Common myeloid progenitor, CD34-positive (primary cell): ENCODE data around the gene FDX1.

ENCODE experiments used
- CTCF ChIA-PET: fragments of 350-600 bp; sonication (Branson Sonifier 250); formaldehyde crosslinking; loops from one replicate; lab custom pipeline; 2021; ENCODE audit warnings: antibody characterized with exemption; lab: Charles Lee
- POLR2A ChIA-PET: fragments of 350-600 bp; sonication (Branson Sonifier 250); formaldehyde crosslinking; loops from one replicate; lab custom pipeline; 2021; ENCODE audit warnings: antibody characterized with exemption; lab: Charles Lee
- DNase-seq, 3 donors: peaks; one replicate each; pipeline versions ENCODE4 v3.0.0 to v3.0.0-alpha.2; 2013
- H3K27ac ChIP-seq, 2 experiments: 1 replicate in 1 of 2; 2 replicates in 1 of 2; pipeline ENCODE4 v1.7.0; 2013; ENCODE audit warnings: inconsistent platforms in 2 of 2, low read length in 2 of 2, mild to moderate bottlenecking in 2 of 2, low read depth in 1 of 2, moderate library complexity in 1 of 2; ENCODE audit not compliant: severe bottlenecking in 2 of 2, insufficient read depth in 1 of 2, poor library complexity in 1 of 2
- H3K27me3 ChIP-seq, 5 experiments: replicated peaks in 2 of 5; 1 replicate in 3 of 5; 2 replicates in 2 of 5; pipeline versions ENCODE4 v1.6.1 to v1.7.0; 2013; ENCODE audit warnings: low read length in 4 of 5, mild to moderate bottlenecking in 2 of 5, moderate library complexity in 2 of 5, inconsistent platforms in 1 of 5; ENCODE audit not compliant: insufficient read depth in 5 of 5, control insufficient read depth in 4 of 5
- H3K36me3 ChIP-seq, 4 experiments: 1 replicate in 2 of 4; 2 replicates in 2 of 4; pipeline versions ENCODE4 v1.6.1 to v1.7.0; 2013; ENCODE audit warnings: low read length in 3 of 4, control low read depth in 1 of 4, mild to moderate bottlenecking in 1 of 4; ENCODE audit not compliant: control insufficient read depth in 4 of 4, insufficient read depth in 4 of 4
- H3K4me1 ChIP-seq, 4 experiments: 1 replicate in 3 of 4; 2 replicates in 1 of 4; pipeline versions ENCODE4 v1.6.1 to v1.7.1; 2013; ENCODE audit warnings: low read length in 3 of 4, mild to moderate bottlenecking in 3 of 4, control low read depth in 1 of 4, inconsistent platforms in 1 of 4, moderate library complexity in 1 of 4; ENCODE audit not compliant: control insufficient read depth in 4 of 4, insufficient read depth in 4 of 4; ENCODE audit errors: control extremely low read depth in 1 of 4
- H3K4me3 ChIP-seq, 7 experiments: 1 replicate in 4 of 7; 2 replicates in 3 of 7; pipeline versions ENCODE4 v1.5.1 to v1.7.0; 2013; ENCODE audit warnings: mild to moderate bottlenecking in 7 of 7, low read length in 6 of 7, moderate library complexity in 6 of 7, inconsistent platforms in 2 of 7, low read depth in 2 of 7, control low read depth in 1 of 7; ENCODE audit not compliant: insufficient read depth in 4 of 7, control insufficient read depth in 1 of 7; ENCODE audit errors: extremely low read depth in 1 of 7
- H3K9me3 ChIP-seq, 5 experiments: 1 replicate in 4 of 5; 2 replicates in 1 of 5; pipeline versions ENCODE4 v1.6.1 to v1.7.1; 2013; ENCODE audit warnings: low read length in 4 of 5, mild to moderate bottlenecking in 2 of 5, inconsistent platforms in 1 of 5, low read depth in 1 of 5, moderate library complexity in 1 of 5; ENCODE audit not compliant: control insufficient read depth in 4 of 5, insufficient read depth in 2 of 5; ENCODE audit errors: control extremely low read depth in 1 of 5
- WGBS: methylation state at CpG from one replicate; pipeline ENCODE4 v1.1.5; 2013; ENCODE audit not compliant: insufficient coverage; 5-methylcytosine and 5-hydroxymethylcytosine counted together

Gene FDX1

DNA sequence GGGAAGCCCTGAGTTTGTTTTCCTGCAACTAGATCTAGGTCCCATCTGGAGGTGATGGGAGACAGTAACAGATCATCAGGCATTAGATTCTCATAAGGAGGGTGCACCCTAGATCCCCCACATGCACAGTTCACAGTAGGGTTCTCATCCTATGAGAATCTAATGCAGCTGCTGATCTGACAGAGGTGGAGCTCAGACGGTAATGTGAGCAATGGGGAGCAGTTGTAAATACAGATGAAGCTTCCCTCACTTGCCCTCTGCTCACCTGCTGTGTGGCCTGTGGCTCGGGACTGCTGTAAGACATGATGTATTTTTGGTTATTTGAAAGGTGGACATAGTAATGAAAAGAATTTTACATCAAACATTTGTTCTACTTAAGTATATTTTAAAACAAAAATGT lies 20.5 kb downstream of the FDX1 start:
- Histone ChIP-seq H3K36me3 (peaks cover 0 to 9% (median 5%) of the 10 kb centered on the region in 4 experiments), H3K27ac (no peak overlapping the region), H3K27me3 (no peaks in the 10 kb centered on the region), H3K9me3 (no peaks in the 10 kb centered on the region), H3K4me3 (no peak overlapping the region), H3K4me1 (peaks cover 0 to 10% (median 5%) of the 10 kb centered on the region in 4 experiments)
- ChIA-PET CTCF (interaction anchor here (1.8 kb wide), 1 partner anchor 19 kb away, joined by 3 read pairs; no protein-coding TSS in a partner anchor), POLR2A (no interaction called here)
- WGBS = no CpG with 5 or more reads among the region's 2 CpGs
- no peak for DNase-seq

DNA sequence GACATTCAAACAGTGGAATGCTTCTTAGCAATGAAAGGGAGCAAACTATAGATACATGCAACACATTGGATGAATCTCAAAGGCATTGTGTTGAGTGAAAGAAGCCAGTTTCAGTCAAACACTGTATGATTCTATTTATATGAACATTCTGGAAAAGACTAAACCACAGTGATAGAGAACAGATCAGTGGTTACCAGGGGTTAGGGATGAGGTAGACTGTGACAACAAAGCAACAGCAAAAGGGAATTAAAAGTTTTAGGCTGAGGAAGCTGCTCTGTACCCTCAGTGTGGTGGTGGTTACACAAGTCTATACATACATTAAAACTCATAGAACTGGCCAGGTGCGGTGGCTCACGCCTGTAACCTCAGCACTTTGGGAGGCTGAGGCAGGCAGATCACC lies 23.0 kb downstream of the FDX1 start:
- Histone ChIP-seq H3K4me3 (no peak overlapping the region), H3K27ac (no peak overlapping the region), H3K36me3 (peaks cover under 1 to 7% (median 5%) of the 10 kb centered on the region in 4 experiments), H3K4me1 (peaks cover 0 to 10% (median 4%) of the 10 kb centered on the region in 4 experiments), H3K27me3 (no peaks in the 10 kb centered on the region), H3K9me3 (no peaks in the 10 kb centered on the region)
- ChIA-PET CTCF (no interaction called here), POLR2A (no interaction called here)
- WGBS = 100% methylated on average over 2 of the region's 2 CpGs
- no peak for DNase-seq

DNA sequence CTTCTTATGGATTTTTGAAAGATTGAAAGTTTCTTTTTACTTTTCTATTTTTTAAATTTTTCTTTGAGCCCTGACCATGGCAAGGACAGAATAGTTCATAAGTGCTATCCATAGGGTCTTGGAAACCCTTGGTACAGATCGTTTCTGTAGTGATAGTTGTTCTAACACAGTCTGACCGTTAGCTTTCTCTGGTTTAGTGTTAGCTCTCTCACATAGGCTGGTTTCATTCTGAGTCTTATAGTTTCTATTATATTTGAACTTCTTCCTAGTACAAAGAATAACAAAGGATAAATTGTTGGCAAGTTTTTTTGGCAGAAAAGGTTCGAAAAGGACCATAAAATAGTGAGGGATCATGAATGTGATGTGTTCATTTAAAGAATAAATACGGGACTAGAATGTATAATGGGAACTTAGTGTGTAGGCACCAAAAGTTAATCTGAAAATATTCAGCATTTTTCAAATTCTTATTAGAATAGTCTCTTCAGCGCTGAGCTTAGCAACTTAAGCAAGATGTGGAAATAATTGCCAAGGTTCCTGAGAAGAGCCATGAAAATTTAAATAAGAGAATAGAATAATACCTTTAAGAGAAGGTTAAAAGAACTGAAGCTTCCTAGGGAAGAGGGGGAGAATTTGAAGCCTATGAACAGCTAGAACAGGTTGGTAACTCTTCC lies 24.1 kb downstream of the FDX1 start:
- WGBS = 100% methylated on average over 1 of the region's 5 CpGs
- no peak for DNase-seq
- ChIA-PET CTCF (no interaction called here), POLR2A (no interaction called here)
- no peak overlapping the region for H3K27ac ChIP-seq
- H3K4me1 ChIP-seq = peaks cover 0 to 10% (median 4%) of the 10 kb centered on the region in 4 experiments
- H3K9me3 ChIP-seq = no peaks in the 10 kb centered on the region
- peaks cover 4 to 11% (median 6%) of the 10 kb centered on the region in 4 experiments for H3K36me3 ChIP-seq
- H3K27me3 ChIP-seq = no peaks in the 10 kb centered on the region
- H3K4me3 ChIP-seq = no peak overlapping the region

DNA sequence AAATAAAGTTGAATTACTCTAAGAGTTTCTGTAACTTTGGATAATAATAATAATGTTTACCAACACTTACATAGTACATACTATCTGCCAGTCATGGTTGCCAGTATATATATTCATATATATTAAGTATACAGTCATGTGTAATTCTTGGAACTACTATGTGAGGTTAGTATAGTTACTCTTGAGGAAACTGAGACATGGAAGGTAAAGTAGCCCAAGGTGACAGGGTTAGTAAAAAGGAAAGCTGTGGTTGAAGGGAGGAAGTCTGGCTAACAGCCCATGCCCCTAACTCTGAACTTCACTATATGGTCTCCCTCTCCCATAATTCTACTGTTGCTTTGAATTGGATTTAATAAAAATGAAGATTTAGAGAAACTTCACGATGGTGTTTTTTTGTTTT lies 24.9 kb downstream of the FDX1 start:
- ChIA-PET CTCF (no interaction called here), POLR2A (no interaction called here)
- DNase-seq = no peak

DNA sequence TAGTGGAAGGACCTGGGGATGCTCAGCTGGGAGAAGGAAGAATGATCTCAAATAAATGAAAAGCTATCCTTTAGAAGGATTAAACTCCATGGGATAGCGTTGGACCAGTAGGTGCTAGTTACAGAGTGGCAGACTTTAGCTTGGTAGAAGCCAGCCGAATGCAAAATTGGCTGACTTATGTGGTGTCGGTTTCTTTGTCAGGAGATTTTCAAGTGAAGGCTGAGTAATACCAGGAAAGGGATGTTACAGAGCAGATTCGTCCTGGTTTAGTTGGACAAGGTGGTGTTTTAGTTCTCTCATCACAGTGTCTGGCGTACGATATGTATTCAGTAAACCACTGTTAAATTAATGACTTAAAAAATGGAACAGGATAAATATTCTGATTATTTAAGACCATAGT lies 26.0 kb downstream of the FDX1 start:
- H3K27me3 ChIP-seq = no peaks in the 10 kb centered on the region
- peaks cover 13 to 22% (median 18%) of the 10 kb centered on the region in 4 experiments for H3K36me3 ChIP-seq
- DNase-seq = no peak
- ChIA-PET CTCF (no interaction called here), POLR2A (no interaction called here)
- H3K9me3 ChIP-seq = no peaks in the 10 kb centered on the region
- H3K4me3 ChIP-seq = no peak overlapping the region
- peaks cover 0 to 10% (median 4%) of the 10 kb centered on the region in 4 experiments for H3K4me1 ChIP-seq
- no peak overlapping the region for H3K27ac ChIP-seq
- 94% methylated on average over 3 of the region's 6 CpGs for WGBS

More for the DNA sequence above, 24.9 kb downstream of the FDX1 start:
- H3K36me3 ChIP-seq = peaks cover 6 to 18% (median 10%) of the 10 kb centered on the region in 4 experiments
- H3K27me3 ChIP-seq = no peaks in the 10 kb centered on the region
- H3K27ac ChIP-seq = no peak overlapping the region
- H3K4me3 ChIP-seq = no peak overlapping the region
- WGBS = no CpG with 5 or more reads among the region's 1 CpG
- peaks cover 0 to 10% (median 4%) of the 10 kb centered on the region in 4 experiments for H3K4me1 ChIP-seq
- no peaks in the 10 kb centered on the region for H3K9me3 ChIP-seq

DNA sequence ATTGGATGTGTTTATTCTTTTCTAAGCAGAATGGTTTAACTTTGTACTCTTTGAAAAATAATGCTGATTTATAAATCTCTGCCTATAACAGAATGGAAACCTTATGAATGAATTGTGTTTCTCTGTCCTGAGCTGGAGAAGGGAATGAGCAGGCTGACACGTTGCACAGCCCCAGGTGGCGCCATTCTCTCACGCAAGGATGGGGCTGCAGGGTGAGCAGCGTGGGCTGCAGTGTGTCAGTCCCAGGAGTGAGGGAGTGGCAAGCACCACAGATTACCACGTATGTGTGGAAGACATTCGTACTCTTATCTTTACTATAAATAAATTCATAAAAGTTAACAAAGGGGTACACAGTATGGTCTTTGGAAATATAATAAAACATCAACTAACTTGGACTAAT lies 33.4 kb downstream of the FDX1 start:
- H3K27ac ChIP-seq = no peak overlapping the region
- no peaks in the 10 kb centered on the region for H3K9me3 ChIP-seq
- WGBS = 20% methylated on average over 1 of the region's 6 CpGs
- ChIA-PET CTCF (interaction anchor here (1.0 to 2.2 kb wide), 5 partner anchors 11 to 983 kb away, joined by 3 to 12 read pairs (median 6); no protein-coding TSS in a partner anchor), POLR2A (no interaction called here)
- peak; percentile 43 to 67 (median 59) for DNase-seq
- H3K4me1 ChIP-seq = no peaks in the 10 kb centered on the region
- H3K4me3 ChIP-seq = no peak overlapping the region
- peaks cover 17 to 28% (median 22%) of the 10 kb centered on the region in 4 experiments for H3K36me3 ChIP-seq
- H3K27me3 ChIP-seq = no peaks in the 10 kb centered on the region

DNA sequence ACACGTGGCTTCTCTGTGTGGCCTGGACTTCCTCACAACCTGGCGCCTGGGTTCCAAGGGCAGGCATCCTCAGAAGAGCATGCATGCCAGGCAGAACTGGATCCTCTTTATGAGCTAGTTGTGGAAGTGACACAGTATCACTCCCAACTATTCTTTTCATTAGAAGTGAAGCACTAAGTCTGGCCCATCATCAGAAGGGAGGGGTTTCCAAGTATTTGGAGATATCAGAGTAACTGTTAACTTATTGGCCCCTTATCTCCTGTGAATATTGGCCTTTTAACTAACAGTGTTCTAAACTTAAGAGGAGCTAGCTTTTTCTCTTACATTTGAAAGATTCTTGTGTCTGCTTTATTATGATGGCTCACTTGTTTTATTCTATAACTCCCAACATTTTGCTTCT lies 35.5 kb downstream of the FDX1 start:
- DNase-seq = no peak
- CTCF ChIA-PET = interaction anchor here (1.5 to 2.2 kb wide), 4 partner anchors 15 to 958 kb away, joined by 3 to 12 read pairs (median 8); no protein-coding TSS in a partner anchor
- Histone ChIP-seq H3K9me3 (no peaks in the 10 kb centered on the region), H3K27me3 (no peaks in the 10 kb centered on the region), H3K4me3 (no peak overlapping the region), H3K27ac (no peak overlapping the region), H3K4me1 (no peaks in the 10 kb centered on the region), H3K36me3 (peaks cover 9 to 15% (median 13%) of the 10 kb centered on the region in 4 experiments)
- POLR2A ChIA-PET = no interaction called here
- WGBS = 87% methylated on average over 2 of the region's 2 CpGs
